Stomach (tissue), 4 donors: Measurements from ENCODE around the gene ETFBKMT.
"Not testable (repeated sequence)": the region's sequence is repeated elsewhere in the genome, so short reads cannot be mapped to it uniquely, and the experiment has no call there.

ENCODE experiments used
- EP300 ChIP-seq: sonication (generic); formaldehyde crosslinking; IDR thresholded peaks from one replicate; pipeline ENCODE4 v1.6.1; 2017; ENCODE audit warnings: antibody characterized with exemption
- POLR2A ChIP-seq, 4 donors: fragments of 450-650 bp; IDR thresholded peaks; one replicate each; pipeline ENCODE4 v1.6.1; 2016; ENCODE audit warnings: antibody characterized with exemption in 4 of 4, control low read depth in 2 of 4, mild to moderate bottlenecking in 1 of 4, moderate library complexity in 1 of 4
- TF ChIP-seq, protein P1 (sequence below), 7 experiments: fragments of 450-650 bp in 4 of 7; fragments of 200-600 bp in 3 of 7; sonication (generic) in 3 of 7; IDR thresholded peaks; one replicate each; pipeline ENCODE4 v1.5.1; 2016 to 2019; ENCODE audit warnings: antibody characterized with exemption in 7 of 7, control low read depth in 2 of 7, mild to moderate bottlenecking in 1 of 7

DNA sequence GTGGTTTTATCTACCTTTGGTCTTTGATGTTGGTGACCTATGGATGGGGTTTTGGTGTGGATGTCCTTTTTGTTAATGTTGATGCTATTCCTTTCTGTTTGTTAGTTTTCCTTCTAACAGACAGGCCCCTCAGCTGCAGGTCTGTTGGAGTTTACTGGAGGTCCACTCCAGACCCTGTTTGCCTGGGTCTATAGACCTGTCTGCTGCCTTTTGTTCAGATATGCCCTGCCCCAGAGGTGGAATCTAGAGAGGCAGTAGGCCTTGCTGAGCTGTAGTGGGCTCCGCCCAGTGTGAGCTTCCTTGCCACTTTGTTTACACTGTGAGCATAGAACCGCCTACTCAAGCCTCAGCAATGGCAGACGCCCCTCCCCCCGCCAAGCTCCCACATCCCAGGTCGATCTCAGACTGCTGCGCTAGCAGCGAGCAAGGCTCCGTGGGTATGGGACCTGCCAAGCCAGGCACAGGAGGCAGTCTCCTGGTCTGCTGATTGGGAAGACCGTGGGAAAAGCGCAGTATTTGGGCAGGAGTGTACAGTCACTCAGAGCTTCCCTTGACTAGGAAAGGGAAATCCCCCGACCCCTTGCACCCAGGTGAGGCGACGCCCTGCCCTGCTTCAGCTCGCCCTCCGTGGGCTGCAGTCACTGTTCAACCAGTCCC, 59.2 kb downstream of the ETFBKMT start:
- TF ChIP-seq, protein P1, sequence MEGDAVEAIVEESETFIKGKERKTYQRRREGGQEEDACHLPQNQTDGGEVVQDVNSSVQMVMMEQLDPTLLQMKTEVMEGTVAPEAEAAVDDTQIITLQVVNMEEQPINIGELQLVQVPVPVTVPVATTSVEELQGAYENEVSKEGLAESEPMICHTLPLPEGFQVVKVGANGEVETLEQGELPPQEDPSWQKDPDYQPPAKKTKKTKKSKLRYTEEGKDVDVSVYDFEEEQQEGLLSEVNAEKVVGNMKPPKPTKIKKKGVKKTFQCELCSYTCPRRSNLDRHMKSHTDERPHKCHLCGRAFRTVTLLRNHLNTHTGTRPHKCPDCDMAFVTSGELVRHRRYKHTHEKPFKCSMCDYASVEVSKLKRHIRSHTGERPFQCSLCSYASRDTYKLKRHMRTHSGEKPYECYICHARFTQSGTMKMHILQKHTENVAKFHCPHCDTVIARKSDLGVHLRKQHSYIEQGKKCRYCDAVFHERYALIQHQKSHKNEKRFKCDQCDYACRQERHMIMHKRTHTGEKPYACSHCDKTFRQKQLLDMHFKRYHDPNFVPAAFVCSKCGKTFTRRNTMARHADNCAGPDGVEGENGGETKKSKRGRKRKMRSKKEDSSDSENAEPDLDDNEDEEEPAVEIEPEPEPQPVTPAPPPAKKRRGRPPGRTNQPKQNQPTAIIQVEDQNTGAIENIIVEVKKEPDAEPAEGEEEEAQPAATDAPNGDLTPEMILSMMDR (IDR thresholded peaks at IDR 0.05), result not testable (repeated sequence)
- not testable (repeated sequence) for TF ChIP-seq EP300; POLR2A (IDR thresholded peaks at IDR 0.05)
